Measurements from ENCODE around the gene ILDR2. TPM values are rescaled to one million over a fixed set of nuclear protein-coding genes. Genes with fewer than 3 reads are reported as not detected.
A peak's percentile ranks its signal among the peaks of the same experiment; 100 is the strongest.

The ILDR2 gene
- total and polyA plus RNA-seq, 4 donors, result 0.06 to 3.8 (median 0.33) TPM

- Histone ChIP-seq H3K9me3 (ENCODE audit: control insufficient read depth in 4 of 4, insufficient read depth in 3 of 4, low read length in 3 of 4) (peaks cover 0 to 3% (median 0%) of the 10 kb centered on the region in 4 donors), H3K27me3 (ENCODE audit: control insufficient read depth in 3 of 3, insufficient read depth in 3 of 3, low read length in 2 of 3) (peaks cover 0 to 43% (median 39%) of the 10 kb centered on the region in 3 donors), H3K4me1 (ENCODE audit: control insufficient read depth in 5 of 5, insufficient read depth in 5 of 5, low read length in 5 of 5) (peaks cover 0 to 6% (median 3%) of the 10 kb centered on the region in 5 donors), H3K9ac (ENCODE audit: insufficient read depth in 1 of 2, low read length in 2 of 2) (no peak overlapping the region), H3K27ac (ENCODE audit: low read depth in 1 of 2, low read length in 1 of 2) (no peak overlapping the region), H3K4me3 (peak overlapping the region; percentile 69), H3K36me3 (ENCODE audit: control insufficient read depth in 4 of 4, insufficient read depth in 4 of 4, low read length in 4 of 4) (no peaks in the 10 kb centered on the region)
- ATAC-seq (ENCODE audit: insufficient read depth, low FRiP score) (no peak), DNase-seq (peak in 2 of 3 donors; percentile 6 to 8)
- no peak for TF ChIP-seq CTCF (IDR thresholded peaks at IDR 0.05; ENCODE audit: control extremely low read depth, extremely low read depth)
- 3 to 4% methylated on average over 17 of the region's 17 CpGs for WGBS, 2 donors
These were observed 544 bp downstream of the ILDR2 start for GRCh38 chr1:166974647-166975345.

- no peak for DNase-seq
- no peak for ATAC-seq (ENCODE audit: insufficient read depth, low FRiP score)
- Histone ChIP-seq H3K9ac (ENCODE audit: insufficient read depth in 1 of 2, low read length in 2 of 2) (no peak overlapping the region), H3K4me3 (no peak overlapping the region), H3K27me3 (ENCODE audit: control insufficient read depth in 3 of 3, insufficient read depth in 3 of 3, low read length in 2 of 3) (peaks cover 0 to 39% (median 39%) of the 10 kb centered on the region in 3 donors), H3K36me3 (ENCODE audit: control insufficient read depth in 4 of 4, insufficient read depth in 4 of 4, low read length in 4 of 4) (no peaks in the 10 kb centered on the region), H3K27ac (ENCODE audit: low read depth in 1 of 2, low read length in 1 of 2) (no peak overlapping the region), H3K9me3 (ENCODE audit: control insufficient read depth in 4 of 4, insufficient read depth in 3 of 4, low read length in 3 of 4) (peaks cover 0 to 3% (median 0%) of the 10 kb centered on the region in 4 donors), H3K4me1 (ENCODE audit: control insufficient read depth in 5 of 5, insufficient read depth in 5 of 5, low read length in 5 of 5) (peaks cover 0 to 6% (median 3%) of the 10 kb centered on the region in 5 donors)
- no peak for TF ChIP-seq CTCF (IDR thresholded peaks at IDR 0.05; ENCODE audit: control extremely low read depth, extremely low read depth)
- WGBS, 2 donors, result 51 to 66% methylated on average over 2 of the region's 2 CpGs
These were observed 2.5 kb downstream of the ILDR2 start for GRCh38 chr1:166972826-166973225.

- DNase-seq (no peak), ATAC-seq (ENCODE audit: insufficient read depth, low FRiP score) (no peak)
- peaks cover 0 to 39% (median 39%) of the 10 kb centered on the region in 3 donors for H3K27me3 ChIP-seq (ENCODE audit: control insufficient read depth in 3 of 3, insufficient read depth in 3 of 3, low read length in 2 of 3)
- peaks cover 0 to 6% (median 3%) of the 10 kb centered on the region in 5 donors for H3K4me1 ChIP-seq (ENCODE audit: control insufficient read depth in 5 of 5, insufficient read depth in 5 of 5, low read length in 5 of 5)
- no peak overlapping the region for H3K4me3 ChIP-seq
- peaks cover 0 to 3% (median 0%) of the 10 kb centered on the region in 4 donors for H3K9me3 ChIP-seq (ENCODE audit: control insufficient read depth in 4 of 4, insufficient read depth in 3 of 4, low read length in 3 of 4)
- WGBS, 2 donors, result 52 to 70% methylated on average over 3 of the region's 3 CpGs
- TF ChIP-seq CTCF (IDR thresholded peaks at IDR 0.05; ENCODE audit: control extremely low read depth, extremely low read depth), result no peak
- no peak overlapping the region for H3K27ac ChIP-seq (ENCODE audit: low read depth in 1 of 2, low read length in 1 of 2)
- H3K9ac ChIP-seq (ENCODE audit: insufficient read depth in 1 of 2, low read length in 2 of 2), result no peak overlapping the region
- H3K36me3 ChIP-seq (ENCODE audit: control insufficient read depth in 4 of 4, insufficient read depth in 4 of 4, low read length in 4 of 4), result no peaks in the 10 kb centered on the region
These were observed 3.1 kb downstream of the ILDR2 start for GRCh38 chr1:166972193-166972592.

Data from lung (tissue), 12 donors.